PC-3 (cell line): Measurements from ENCODE around the gene HSD17B11. TPM values are rescaled to one million over a fixed set of nuclear protein-coding genes. Genes with fewer than 3 reads are reported as not detected.

ENCODE experiments used
- ATAC-seq: fragments of 200-7000 bp; cut with Tn5 transposase; 2 replicates; pipeline ENCODE4 v1.9.1; 2020; ENCODE audit warnings: mild to moderate bottlenecking, moderate library complexity
- BruUV-seq: library from RNA; stranded (reverse); fragments of 400-500 nt; replicated peaks from 2 replicates; lab custom pipeline; 2021; lab: Mats Ljungman, UMichigan
- CTCF ChIA-PET: fragments of 300-600 bp; sonication (Branson Sonifier 250); formaldehyde crosslinking; loops from one replicate; lab custom pipeline; 2022; ENCODE audit warnings: antibody characterized with exemption; lab: Charles Lee
- POLR2A ChIA-PET: fragments of 300-600 bp; sonication (Branson Sonifier 250); formaldehyde crosslinking; loops from one replicate; lab custom pipeline; 2022; ENCODE audit warnings: antibody characterized with exemption; ENCODE audit not compliant: unreplicated experiment; lab: Charles Lee
- DNase-seq: peaks from one replicate; pipeline ENCODE4 v3.0.0-alpha.2; 2015
- H2AFZ ChIP-seq: fragments of 300-600 bp; sonication (generic); 2 replicates; pipeline ENCODE4 v1.6.0; 2016; ENCODE audit warnings: antibody characterized with exemption, low read length
- H3F3A ChIP-seq: fragments of 300-600 bp; sonication (generic); one replicate; pipeline ENCODE4 v1.6.0; 2017; ENCODE audit warnings: antibody characterized with exemption, low read length, control low read depth, mild to moderate bottlenecking; ENCODE audit not compliant: unreplicated experiment
- H3K27ac ChIP-seq: fragments of 300-600 bp; sonication (generic); 2 replicates; pipeline ENCODE4 v1.5.1; 2016; ENCODE audit warnings: mild to moderate bottlenecking, low read length
- H3K27me3 ChIP-seq: fragments of 300-600 bp; sonication (generic); 2 replicates; pipeline ENCODE4 v1.6.1; 2016; ENCODE audit warnings: low read length, mixed read lengths
- H3K36me3 ChIP-seq: fragments of 300-600 bp; sonication (generic); 2 replicates; pipeline ENCODE4 v1.6.1; 2016; ENCODE audit warnings: low read depth, mixed run types, low read length, mixed read lengths
- H3K4me1 ChIP-seq: fragments of 300-600 bp; sonication (generic); 2 replicates; pipeline ENCODE4 v1.5.1; 2016; ENCODE audit warnings: low read length; ENCODE audit not compliant: insufficient read depth
- H3K4me2 ChIP-seq: fragments of 300-600 bp; sonication (generic); 2 replicates; pipeline ENCODE4 v1.6.0; 2016; ENCODE audit warnings: low read length
- H3K4me3 ChIP-seq: fragments of 300-600 bp; sonication (generic); 2 replicates; pipeline ENCODE4 v1.5.1; 2016; ENCODE audit warnings: mild to moderate bottlenecking, low read length, mixed read lengths
- H3K79me2 ChIP-seq: fragments of 300-600 bp; sonication (generic); 2 replicates; pipeline ENCODE4 v1.6.1; 2017; ENCODE audit warnings: low read length, mixed read lengths
- H3K9ac ChIP-seq: fragments of 300-600 bp; sonication (generic); 2 replicates; pipeline ENCODE4 v1.6.0; 2016; ENCODE audit warnings: mild to moderate bottlenecking, low read length
- H3K9me2 ChIP-seq: fragments of 300-600 bp; sonication (generic); replicated peaks from 2 replicates; pipeline ENCODE4 v1.6.1; 2016; ENCODE audit warnings: mixed run types, low read length, mixed read lengths
- H3K9me3 ChIP-seq: fragments of 300-600 bp; sonication (generic); 2 replicates; pipeline ENCODE4 v1.6.1; 2016; ENCODE audit warnings: low read length, mixed read lengths
- H4K20me1 ChIP-seq: fragments of 300-600 bp; sonication (generic); 2 replicates; pipeline ENCODE4 v1.6.1; 2016; ENCODE audit warnings: low read length, mixed read lengths
- EZH2 ChIP-seq: fragments of 300-600 bp; sonication (generic); IDR thresholded peaks from one replicate; pipeline ENCODE4 v1.6.1; 2017; ENCODE audit warnings: antibody characterized with exemption, mild to moderate bottlenecking, low read length; ENCODE audit not compliant: unreplicated experiment
- EZH2phosphoT487 ChIP-seq: fragments of 300-600 bp; sonication (generic); IDR thresholded peaks from 2 replicates; pipeline ENCODE4 v1.6.1; 2018; ENCODE audit warnings: mild to moderate bottlenecking, antibody characterized with exemption, low read length, borderline replicate concordance
- intact Hi-C: fragments of 100-400 bp; cut with micrococcal nuclease; formaldehyde crosslinking; loops from 2 replicates; pipeline ENCODE4 v1.9.0; 2023
- total RNA-seq: library from RNA; depleted of rRNA; stranded (reverse); fragments of >200 nt; gene quantifications from 2 replicates; pipeline ENCODE4 v1.2.3, GENCODE V29; 2014
- TF ChIP-seq, protein P1 (sequence below): fragments of 300-600 bp; sonication (generic); conservative IDR thresholded peaks from 2 replicates; pipeline ENCODE4 v1.5.1; 2017; ENCODE audit warnings: antibody characterized with exemption, low read depth, mild to moderate bottlenecking, low read length

HSD17B11 gene
- total RNA-seq, 1 experiment from 2014 or later: 4.7 TPM

DNA sequence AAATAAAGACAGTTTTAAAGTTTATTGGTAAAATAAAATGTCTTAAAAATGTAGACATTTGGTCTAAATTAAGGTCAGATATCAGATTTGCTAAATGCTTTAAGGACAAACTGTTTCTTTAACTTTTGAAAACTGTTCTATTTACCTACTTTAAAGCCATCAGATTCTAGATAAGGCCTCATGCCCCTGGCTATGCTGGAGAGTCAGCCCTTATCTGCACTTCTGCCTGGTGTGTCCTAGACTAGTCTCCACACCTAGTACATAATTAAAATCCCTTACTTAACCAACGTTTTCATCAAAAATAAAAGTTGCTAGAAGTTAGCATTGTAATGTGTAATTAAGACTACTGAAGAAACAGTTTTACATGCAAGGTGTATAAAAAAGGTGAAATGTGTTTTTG lies 25.6 kb downstream of the HSD17B11 start:
- Histone ChIP-seq H3K4me1 (no peaks in the 10 kb centered on the region), H3F3A (no peaks in the 10 kb centered on the region), H2AFZ (no peak overlapping the region), H3K4me2 (no peak overlapping the region), H3K79me2 (no peaks in the 10 kb centered on the region), H3K27ac (no peak overlapping the region), H3K36me3 (no peaks in the 10 kb centered on the region), H3K9ac (no peak overlapping the region), H3K27me3 (no peaks in the 10 kb centered on the region), H3K4me3 (no peak overlapping the region), H3K9me3 (no peaks in the 10 kb centered on the region), H4K20me1 (no peaks in the 10 kb centered on the region), H3K9me2 (no peaks in the 10 kb centered on the region)
- TF ChIP-seq EZH2 (no peak), EZH2phosphoT487 (no peak)
- TF ChIP-seq, protein P1, sequence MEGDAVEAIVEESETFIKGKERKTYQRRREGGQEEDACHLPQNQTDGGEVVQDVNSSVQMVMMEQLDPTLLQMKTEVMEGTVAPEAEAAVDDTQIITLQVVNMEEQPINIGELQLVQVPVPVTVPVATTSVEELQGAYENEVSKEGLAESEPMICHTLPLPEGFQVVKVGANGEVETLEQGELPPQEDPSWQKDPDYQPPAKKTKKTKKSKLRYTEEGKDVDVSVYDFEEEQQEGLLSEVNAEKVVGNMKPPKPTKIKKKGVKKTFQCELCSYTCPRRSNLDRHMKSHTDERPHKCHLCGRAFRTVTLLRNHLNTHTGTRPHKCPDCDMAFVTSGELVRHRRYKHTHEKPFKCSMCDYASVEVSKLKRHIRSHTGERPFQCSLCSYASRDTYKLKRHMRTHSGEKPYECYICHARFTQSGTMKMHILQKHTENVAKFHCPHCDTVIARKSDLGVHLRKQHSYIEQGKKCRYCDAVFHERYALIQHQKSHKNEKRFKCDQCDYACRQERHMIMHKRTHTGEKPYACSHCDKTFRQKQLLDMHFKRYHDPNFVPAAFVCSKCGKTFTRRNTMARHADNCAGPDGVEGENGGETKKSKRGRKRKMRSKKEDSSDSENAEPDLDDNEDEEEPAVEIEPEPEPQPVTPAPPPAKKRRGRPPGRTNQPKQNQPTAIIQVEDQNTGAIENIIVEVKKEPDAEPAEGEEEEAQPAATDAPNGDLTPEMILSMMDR: no peak
- no TSS peak for BruUV-seq
- ChIA-PET POLR2A (no interaction called here), CTCF (no interaction called here)
- DNase-seq: no peak
- intact Hi-C loops: no loop called here
- ATAC-seq: no peak

DNA sequence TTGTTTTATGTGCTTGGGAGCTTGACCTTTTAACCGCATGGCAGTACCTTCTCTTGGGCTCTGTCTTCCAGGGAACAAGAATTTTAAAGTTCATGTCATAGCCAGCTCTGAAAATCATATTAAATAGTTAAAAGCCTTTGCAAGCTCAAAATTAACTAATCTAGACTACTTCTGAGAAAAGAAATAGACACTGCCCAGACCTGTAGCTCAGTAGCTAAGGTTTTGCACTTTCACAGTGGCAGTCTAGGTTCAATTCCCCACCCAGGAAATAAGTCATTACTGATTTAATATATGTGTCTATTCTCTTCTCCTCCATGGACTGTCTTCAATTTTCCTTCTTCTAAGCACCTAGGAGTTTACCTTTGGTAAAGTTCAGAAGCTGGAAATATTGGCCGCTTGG lies 27.4 kb downstream of the HSD17B11 start:
- no peak overlapping the region for H3K9ac ChIP-seq
- POLR2A ChIA-PET: no interaction called here
- peak; percentile 42 for DNase-seq
- H3K27ac ChIP-seq: no peak overlapping the region
- no peaks in the 10 kb centered on the region for H3K9me2 ChIP-seq
- no peaks in the 10 kb centered on the region for H3F3A ChIP-seq
- H3K79me2 ChIP-seq: no peaks in the 10 kb centered on the region
- no peaks in the 10 kb centered on the region for H3K4me1 ChIP-seq
- H3K4me2 ChIP-seq: no peak overlapping the region
- intact Hi-C loops: no loop called here
- H3K27me3 ChIP-seq: no peaks in the 10 kb centered on the region
- H4K20me1 ChIP-seq: no peaks in the 10 kb centered on the region
- H2AFZ ChIP-seq: no peak overlapping the region
- no peak for ATAC-seq
- BruUV-seq: no TSS peak
- H3K36me3 ChIP-seq: no peaks in the 10 kb centered on the region
- no peaks in the 10 kb centered on the region for H3K9me3 ChIP-seq
- CTCF ChIA-PET: no interaction called here
- no peak for TF ChIP-seq EZH2phosphoT487
- no peak for TF ChIP-seq EZH2
- TF ChIP-seq, protein P1: no peak
- no peak overlapping the region for H3K4me3 ChIP-seq

DNA sequence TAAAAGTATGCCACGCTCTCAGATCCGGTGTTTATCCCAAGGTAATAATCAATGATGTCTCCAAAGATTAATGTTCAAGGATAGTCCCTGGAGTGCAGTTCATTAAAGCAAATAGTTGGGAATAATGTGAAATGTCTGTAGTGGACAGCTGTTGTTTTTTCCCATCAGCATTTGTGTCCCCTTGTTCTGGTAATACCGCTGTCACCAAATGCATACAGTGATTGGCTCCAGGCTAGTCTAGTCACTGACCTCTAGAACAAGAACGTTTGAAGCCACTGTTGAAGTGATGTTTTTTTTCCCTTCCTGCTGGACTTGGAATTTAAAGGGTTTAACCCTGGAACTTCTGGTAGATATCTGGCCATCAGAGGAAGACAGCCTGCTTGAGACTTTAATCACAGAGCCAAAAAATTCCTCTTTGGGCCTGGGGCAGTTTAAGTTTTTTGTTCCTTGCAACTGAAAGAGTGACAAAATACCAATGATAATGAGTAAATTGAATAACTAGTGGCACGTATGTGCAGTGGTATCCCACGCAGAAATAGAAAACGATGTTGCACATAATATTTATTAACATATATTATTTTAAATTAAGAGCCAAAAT lies 30.6 kb downstream of the HSD17B11 start:
- ChIA-PET CTCF (no interaction called here), POLR2A (no interaction called here)
- no TSS peak for BruUV-seq
- Histone ChIP-seq H3K4me2 (no peak overlapping the region), H3F3A (no peaks in the 10 kb centered on the region), H3K9me3 (no peaks in the 10 kb centered on the region), H3K27me3 (no peaks in the 10 kb centered on the region), H3K79me2 (no peaks in the 10 kb centered on the region), H3K4me1 (peaks cover 16% of the 10 kb centered on the region), H3K9ac (no peak overlapping the region), H3K9me2 (no peaks in the 10 kb centered on the region), H3K4me3 (no peak overlapping the region), H4K20me1 (no peaks in the 10 kb centered on the region), H3K36me3 (no peaks in the 10 kb centered on the region), H3K27ac (no peak overlapping the region), H2AFZ (no peak overlapping the region)
- ATAC-seq (no peak), DNase-seq (no peak)
- intact Hi-C loops: no loop called here
- TF ChIP-seq EZH2 (no peak), EZH2phosphoT487 (no peak)
- TF ChIP-seq, protein P1: no peak
